GM12874 (cell line): Measurements from ENCODE around the gene SPG7.

Experiments used
- CTCF ChIP-seq: IDR thresholded peaks from 2 replicates; pipeline ENCODE4 v1.5.1; 2011; ENCODE audit warnings: low read depth, mild to moderate bottlenecking, control low read depth, low read length, moderate library complexity; ENCODE audit not compliant: insufficient read depth

SPG7 gene

GRCh38 chr16:89575247-89576152, 67.3 kb downstream of the SPG7 start, which contains the start of gene CPNE7:
Gene CPNE7, plus strand, starts transcription at chr16:89575758. Its CDS starts 140 bp downstream, at chr16:89575898.
- no peak for TF ChIP-seq CTCF

- no peak for TF ChIP-seq CTCF
Measured at GRCh38 chr16:89576153-89577054, 68.2 kb downstream of the SPG7 start.

GRCh38 chr16:89577055-89577759, 69.0 kb downstream of the SPG7 start:
- TF ChIP-seq CTCF: no peak

GRCh38 chr16:89579351-89579750, 71.1 kb downstream of the SPG7 start:
- TF ChIP-seq CTCF: no peak

- no peak for TF ChIP-seq CTCF
Measured at GRCh38 chr16:89581045-89581695, 73.0 kb downstream of the SPG7 start.

- TF ChIP-seq CTCF: no peak
Measured at GRCh38 chr16:89581861-89582563, 73.8 kb downstream of the SPG7 start.
